Nephron (organoid): ENCODE data around the gene ZNF93.
"Not testable (repeated sequence)": the region's sequence is repeated elsewhere in the genome, so short reads cannot be mapped to it uniquely, and the experiment has no call there.

Experiments used
- H3K27ac Mint-ChIP-seq, 3 experiments: 2 replicates each; pipeline ENCODE4 v1.8.0; 2020; ENCODE audit warnings: mixed read lengths in 3 of 3, mild to moderate bottlenecking in 2 of 3, moderate library complexity in 1 of 3
- H3K27me3 Mint-ChIP-seq: 2 replicates; pipeline ENCODE4 v1.8.0; 2021; ENCODE audit warnings: low read depth, mild to moderate bottlenecking, moderate library complexity, mixed read lengths
- H3K36me3 Mint-ChIP-seq: 2 replicates; pipeline ENCODE4 v1.8.0; 2020; ENCODE audit warnings: low read depth, mixed read lengths
- H3K4me1 Mint-ChIP-seq: 2 replicates; pipeline ENCODE4 v1.8.0; 2020; ENCODE audit warnings: mixed read lengths
- H3K4me3 Mint-ChIP-seq, 3 experiments: 2 replicates each; pipeline ENCODE4 v1.8.0; 2020; ENCODE audit warnings: mild to moderate bottlenecking in 3 of 3, mixed read lengths in 3 of 3, moderate library complexity in 2 of 3
- H3K9me3 Mint-ChIP-seq: 2 replicates; pipeline ENCODE4 v1.8.0; 2020; ENCODE audit warnings: mixed read lengths
- CTCF ChIP-seq, 3 experiments: fragments of 200-600 bp; sonication (generic); IDR thresholded peaks; one replicate each; pipeline ENCODE4 v1.5.0; 2021; ENCODE audit warnings: antibody characterized with exemption in 3 of 3; ENCODE audit not compliant: unreplicated experiment in 3 of 3

Gene ZNF93

GRCh38 chr19:19900729-19901444 is at the start of gene ZNF93:
TSS of gene ZNF93 (plus strand) at chr19:19900946. CDS start at chr19:19901089, 143 bp downstream.
- no peak for TF ChIP-seq CTCF (IDR thresholded peaks at IDR 0.05; ENCODE audit: unreplicated experiment in 3 of 3)
- peaks cover 77% of the 10 kb centered on the region for H3K9me3 Mint-ChIP-seq
- peaks cover 93% of the 10 kb centered on the region for H3K36me3 Mint-ChIP-seq
- H3K4me1 Mint-ChIP-seq: peaks cover 7% of the 10 kb centered on the region
- H3K27ac Mint-ChIP-seq: peak within 1 kb of the TSS; percentile 97 to 98 (median 98)
- peaks cover 6% of the 10 kb centered on the region for H3K27me3 Mint-ChIP-seq
- peak within 1 kb of the TSS; percentile 94 to 98 (median 97) for H3K4me3 Mint-ChIP-seq

- H3K27ac Mint-ChIP-seq, H3K27me3 Mint-ChIP-seq, H3K4me1 Mint-ChIP-seq, H3K4me3 Mint-ChIP-seq, H3K36me3 Mint-ChIP-seq: not testable (repeated sequence)
- H3K9me3 Mint-ChIP-seq: peaks cover 25% of the 10 kb centered on the region
These were observed 49.0 kb upstream of the ZNF93 start for GRCh38 chr19:19851740-19852139.

GRCh38 chr19:19858751-19859150 is 42.0 kb upstream of the ZNF93 start:
- peaks cover 9% of the 10 kb centered on the region for H3K36me3 Mint-ChIP-seq
- no peak for TF ChIP-seq CTCF (IDR thresholded peaks at IDR 0.05; ENCODE audit: unreplicated experiment in 3 of 3)
- H3K4me3 Mint-ChIP-seq: no peak overlapping the region
- no peaks in the 10 kb centered on the region for H3K27me3 Mint-ChIP-seq
- H3K4me1 Mint-ChIP-seq: no peaks in the 10 kb centered on the region
- H3K9me3 Mint-ChIP-seq: peaks cover 59% of the 10 kb centered on the region
- H3K27ac Mint-ChIP-seq: no peak overlapping the region

DNA sequence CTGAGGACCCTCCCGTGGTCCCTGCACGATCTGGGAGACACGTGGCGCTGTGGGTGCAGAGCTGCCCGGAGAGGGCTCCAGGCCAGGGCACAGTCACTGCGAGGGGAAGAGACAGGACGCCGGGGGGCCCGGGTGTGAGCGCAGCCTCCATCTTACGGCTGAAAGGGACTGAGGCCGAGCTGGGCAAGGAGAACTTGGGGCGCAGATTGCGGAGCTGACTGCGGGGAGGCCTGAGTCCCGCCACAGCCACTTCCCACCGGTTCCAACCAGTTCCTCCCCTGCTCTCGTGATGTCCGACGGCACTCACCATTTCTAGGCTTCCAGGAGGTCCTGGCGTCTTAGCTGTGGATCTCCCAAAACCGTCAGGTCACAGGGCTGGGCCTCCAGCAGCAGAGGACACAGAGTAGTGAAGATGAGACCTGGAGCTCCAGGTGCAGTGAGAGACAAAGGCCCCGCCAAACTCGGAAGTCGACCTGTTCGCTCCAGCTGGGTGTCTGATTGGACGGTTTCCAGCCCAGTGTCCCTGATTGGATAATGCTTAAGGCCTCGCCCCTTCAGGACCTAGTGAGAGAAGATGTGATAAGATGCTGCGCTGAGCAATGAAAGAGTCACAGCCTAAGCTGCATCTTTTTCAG is 39.9 kb upstream of the ZNF93 start:
- no peak overlapping the region for H3K4me3 Mint-ChIP-seq
- H3K4me1 Mint-ChIP-seq: no peaks in the 10 kb centered on the region
- H3K9me3 Mint-ChIP-seq: peaks cover 51% of the 10 kb centered on the region
- H3K36me3 Mint-ChIP-seq: peaks cover 15% of the 10 kb centered on the region
- H3K27me3 Mint-ChIP-seq: no peaks in the 10 kb centered on the region
- TF ChIP-seq CTCF (IDR thresholded peaks at IDR 0.05; ENCODE audit: unreplicated experiment in 3 of 3): no peak
- no peak overlapping the region for H3K27ac Mint-ChIP-seq

GRCh38 chr19:19865750-19866610 is 34.8 kb upstream of the ZNF93 start, which contains the start of gene ZNF253:
TSS of gene ZNF253 (plus strand) at chr19:19865882. CDS start at chr19:19865997, 115 bp downstream.
- Mint-ChIP-seq H3K36me3 (peaks cover 65% of the 10 kb centered on the region), H3K4me3 (peak within 1 kb of the TSS; percentile 99 to 100 (median 100)), H3K4me1 (no peaks in the 10 kb centered on the region), H3K9me3 (peaks cover 55% of the 10 kb centered on the region), H3K27ac (peak within 1 kb of the TSS; percentile 100), H3K27me3 (no peaks in the 10 kb centered on the region)
- no peak for TF ChIP-seq CTCF (IDR thresholded peaks at IDR 0.05; ENCODE audit: unreplicated experiment in 3 of 3)
